PFSK-1 (cell line): Measurements from ENCODE around the gene STAG1.

ENCODE experiments used
- POLR2AphosphoS5 ChIP-seq: IDR thresholded peaks from 2 replicates; pipeline ENCODE4 v1.6.1; 2012; ENCODE audit warnings: low read depth, mild to moderate bottlenecking, control low read depth, low read length, moderate library complexity
- REST ChIP-seq, 2 experiments: IDR thresholded peaks; 2 replicates each; pipeline versions ENCODE4 v1.6.1 to v1.8.0; 2011 to 2012; ENCODE audit warnings: low read depth in 2 of 2, low read length in 2 of 2, control low read depth in 1 of 2, inconsistent platforms in 1 of 2, mild to moderate bottlenecking in 1 of 2, moderate library complexity in 1 of 2; ENCODE audit not compliant: insufficient read depth in 1 of 2

GRCh38 chr3:136752172-136752421 lies at the start of gene STAG1:
- TF ChIP-seq POLR2AphosphoS5: no peak
- TF ChIP-seq REST (IDR thresholded peaks at IDR 0.05; ENCODE audit: insufficient read depth in 1 of 2, low read depth in 2 of 2, low read length in 2 of 2): peak in 1 of 2 experiments; percentile 8; a peak in 1 of 4 replicates
